Heart left ventricle (tissue), 13 donors: ENCODE measurements around the gene LTV1.

Experiments used
- POLR2A ChIP-seq, 2 donors: fragments of 450-650 bp; IDR thresholded peaks; one replicate each; pipeline ENCODE4 v1.6.1; 2017; ENCODE audit warnings: antibody characterized with exemption in 2 of 2, mild to moderate bottlenecking in 2 of 2, moderate library complexity in 2 of 2
- TF ChIP-seq, protein P1 (sequence below), 12 donors: fragments of 200-600 bp; sonication (generic) in 4 of 12; IDR thresholded peaks; one replicate each; pipeline versions ENCODE4 v1.5.0 to v1.8.0; 2018 to 2022; ENCODE audit warnings: antibody characterized with exemption in 12 of 12, mild to moderate bottlenecking in 5 of 12
- donor health status: ischemic (EF 13 %, LVEDD 7.1; RV severe dilation, severe dysfunction).
- donor health status: DM: no; HTN: yes; CAD: no.
- donor health status: DM: no; HTN: no; CAD: no.
- donor health status: ischemic (EF 25% LVEDD 6.9; RV normal size, moderate dysfunction).
- donor health status: ischemic (EF 25% LVEDD 5.7; RV mildly dilated, moderate dysfunction).
- donor health status: ischemic (EF 35%, LVEDD 5.7; RV mildly dilated, moderate dysfunction).
- donor health status: nonischemic (EF 11% LVEDD 7.7; RV severe dilation, severe dysfunction).
- donor health status: DM: yes; HTN: yes; CAD: no.
- donor health status: PGD.
- donor health status: ischemic (EF 29% LVEDD 5.4; RV normal size, mild dysfunction).
- donor health status: nonischemic (EF 23%, LVEDD 6.1; RV moderate dilation, normal function).

- TF ChIP-seq, protein P1, sequence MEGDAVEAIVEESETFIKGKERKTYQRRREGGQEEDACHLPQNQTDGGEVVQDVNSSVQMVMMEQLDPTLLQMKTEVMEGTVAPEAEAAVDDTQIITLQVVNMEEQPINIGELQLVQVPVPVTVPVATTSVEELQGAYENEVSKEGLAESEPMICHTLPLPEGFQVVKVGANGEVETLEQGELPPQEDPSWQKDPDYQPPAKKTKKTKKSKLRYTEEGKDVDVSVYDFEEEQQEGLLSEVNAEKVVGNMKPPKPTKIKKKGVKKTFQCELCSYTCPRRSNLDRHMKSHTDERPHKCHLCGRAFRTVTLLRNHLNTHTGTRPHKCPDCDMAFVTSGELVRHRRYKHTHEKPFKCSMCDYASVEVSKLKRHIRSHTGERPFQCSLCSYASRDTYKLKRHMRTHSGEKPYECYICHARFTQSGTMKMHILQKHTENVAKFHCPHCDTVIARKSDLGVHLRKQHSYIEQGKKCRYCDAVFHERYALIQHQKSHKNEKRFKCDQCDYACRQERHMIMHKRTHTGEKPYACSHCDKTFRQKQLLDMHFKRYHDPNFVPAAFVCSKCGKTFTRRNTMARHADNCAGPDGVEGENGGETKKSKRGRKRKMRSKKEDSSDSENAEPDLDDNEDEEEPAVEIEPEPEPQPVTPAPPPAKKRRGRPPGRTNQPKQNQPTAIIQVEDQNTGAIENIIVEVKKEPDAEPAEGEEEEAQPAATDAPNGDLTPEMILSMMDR (IDR thresholded peaks at IDR 0.05), result no peak
- TF ChIP-seq POLR2A (IDR thresholded peaks at IDR 0.05), result no peak
Observed at GRCh38 chr6:143804835-143805239, 38.3 kb upstream of the LTV1 start.
